Thyroid gland (tissue), 4 donors: ENCODE data around the gene CIAPIN1. TPM values are rescaled to one million over a fixed set of nuclear protein-coding genes. Genes with fewer than 3 reads are reported as not detected.

ENCODE experiments used
- DNase-seq, 2 donors: peaks; one replicate each; pipeline ENCODE4 v3.0.0-alpha.2; 2019
- H3K27ac ChIP-seq, 3 donors: fragments of 200-600 bp; sonication (generic); 1 replicate in 2 of 3; 2 replicates in 1 of 3; pipeline ENCODE4 v1.5.1; 2016 to 2019; ENCODE audit warnings: mild to moderate bottlenecking in 1 of 3, moderate library complexity in 1 of 3
- H3K27me3 ChIP-seq: fragments of 200-600 bp; sonication (generic); one replicate; pipeline ENCODE4 v1.5.1; 2019
- H3K36me3 ChIP-seq, 2 donors: fragments of 200-600 bp; sonication (generic); one replicate each; pipeline ENCODE4 v1.5.1; 2016 to 2019
- H3K4me1 ChIP-seq, 2 donors: fragments of 200-600 bp; sonication (generic); one replicate each; pipeline ENCODE4 v1.5.1; 2017 to 2019
- H3K4me3 ChIP-seq, 3 donors: fragments of 200-600 bp; sonication (generic); replicated peaks in 1 of 3; 1 replicate in 2 of 3; 2 replicates in 1 of 3; pipeline ENCODE4 v1.5.1; 2016; ENCODE audit warnings: mild to moderate bottlenecking in 1 of 3
- H3K9me3 ChIP-seq: fragments of 200-600 bp; sonication (generic); one replicate; pipeline ENCODE4 v1.5.1; 2017
- CTCF ChIP-seq, 6 experiments: fragments of 200-600 bp in 3 of 6; fragments of 450-650 bp in 3 of 6; sonication (generic) in 3 of 6; IDR thresholded peaks; one replicate each; pipeline ENCODE4 v1.5.1; 2016 to 2019; ENCODE audit warnings: antibody characterized with exemption in 6 of 6, mild to moderate bottlenecking in 2 of 6, inconsistent platforms in 1 of 6, moderate library complexity in 1 of 6
- POLR2A ChIP-seq, 2 donors: fragments of 450-650 bp; IDR thresholded peaks; one replicate each; pipeline ENCODE4 v1.6.1; 2017; ENCODE audit warnings: antibody characterized with exemption in 2 of 2, mild to moderate bottlenecking in 2 of 2, moderate library complexity in 1 of 2
- WGBS, 2 donors: methylation state at CpG; one replicate each; pipeline ENCODE4 v1.1.5; 2017; 5-methylcytosine and 5-hydroxymethylcytosine counted together
- intact Hi-C: fragments of 100-400 bp; cut with DNase I; formaldehyde crosslinking; loops from one replicate; pipeline ENCODE4 v1.15.1; 2023
- total RNA-seq, 4 donors: library from RNA; depleted of rRNA; stranded (reverse); fragments of >200 nt; gene quantifications; one replicate each; pipeline ENCODE4 v1.2.3, GENCODE V29; 2016

The CIAPIN1 gene
- total RNA-seq, 4 donors from 2014 or later, result 29.2 to 41.2 (median 35.5) TPM

DNA sequence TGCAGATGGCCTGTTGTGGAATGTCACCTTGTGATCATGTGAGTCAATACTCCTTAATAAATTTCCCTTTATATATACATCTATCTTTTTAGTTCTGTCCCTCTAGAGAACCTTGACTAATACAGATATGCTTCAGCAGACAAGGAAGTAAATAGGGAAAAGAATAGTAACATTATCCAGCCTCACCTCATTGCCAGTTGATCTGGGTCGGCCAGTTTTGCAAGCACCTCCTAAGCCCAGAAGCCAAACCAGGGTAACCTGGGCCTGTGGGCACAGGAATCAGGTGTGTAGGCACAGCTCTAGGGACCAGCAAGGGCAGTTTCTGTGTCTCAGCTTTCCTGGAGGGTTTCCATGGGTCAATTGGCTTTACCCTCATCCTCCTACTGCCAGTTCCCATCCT is 54.5 kb downstream of the CIAPIN1 start:
- Histone ChIP-seq H3K36me3 (no peaks in the 10 kb centered on the region), H3K27me3 (no peaks in the 10 kb centered on the region), H3K4me3 (no peak overlapping the region), H3K4me1 (peaks cover 0 to 4% of the 10 kb centered on the region in 2 donors), H3K9me3 (no peaks in the 10 kb centered on the region), H3K27ac (no peak overlapping the region)
- intact Hi-C loops, result no loop called here
- 89 to 96% methylated on average over 1 of the region's 1 CpG for WGBS, 2 donors
- TF ChIP-seq POLR2A (IDR thresholded peaks at IDR 0.05) (no peak), CTCF (IDR thresholded peaks at IDR 0.05) (no peak)
- no peak for DNase-seq

DNA sequence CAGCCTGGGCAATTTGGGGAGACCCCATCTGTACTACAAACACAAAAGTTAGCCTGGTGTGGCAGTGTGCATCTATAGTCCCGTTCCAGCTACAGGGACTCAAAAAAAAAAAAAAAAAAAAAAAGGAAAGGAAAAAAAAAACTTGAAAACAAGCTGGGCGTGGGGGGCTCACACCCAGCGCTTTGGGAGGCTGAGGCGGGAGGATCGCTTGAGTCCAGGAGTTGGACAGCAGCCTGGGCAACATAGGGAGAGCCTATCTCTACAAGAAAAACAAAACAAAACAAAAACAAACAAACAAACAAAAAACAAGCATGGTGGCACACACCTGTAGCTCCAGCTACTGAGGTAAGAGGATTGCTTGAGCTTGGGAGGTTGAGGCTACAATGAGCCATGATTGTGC is 55.5 kb downstream of the CIAPIN1 start:
- WGBS, 2 donors, result 89 to 94% methylated on average over 5 of the region's 5 CpGs
- H3K4me3 ChIP-seq, result no peak overlapping the region
- H3K27ac ChIP-seq, result no peak overlapping the region
- DNase-seq, result no peak
- peaks cover 0 to 4% of the 10 kb centered on the region in 2 donors for H3K4me1 ChIP-seq
- H3K27me3 ChIP-seq, result no peaks in the 10 kb centered on the region
- no peaks in the 10 kb centered on the region for H3K36me3 ChIP-seq
- intact Hi-C loops, result no loop called here
- H3K9me3 ChIP-seq, result no peaks in the 10 kb centered on the region
- TF ChIP-seq POLR2A (IDR thresholded peaks at IDR 0.05) (no peak), CTCF (IDR thresholded peaks at IDR 0.05) (no peak)

- Histone ChIP-seq H3K27me3 (no peaks in the 10 kb centered on the region), H3K4me1 (peaks cover 0 to 7% of the 10 kb centered on the region in 2 donors), H3K9me3 (no peaks in the 10 kb centered on the region), H3K36me3 (no peaks in the 10 kb centered on the region), H3K4me3 (no peak overlapping the region), H3K27ac (no peak overlapping the region)
- 78 to 85% methylated on average over 4 of the region's 4 CpGs for WGBS, 2 donors
- no peak for DNase-seq
- intact Hi-C loops, result no loop called here
- TF ChIP-seq CTCF (IDR thresholded peaks at IDR 0.05), result no peak
- no peak for TF ChIP-seq POLR2A (IDR thresholded peaks at IDR 0.05)
Observed at GRCh38 chr16:57391300-57391699, 55.9 kb downstream of the CIAPIN1 start.

DNA sequence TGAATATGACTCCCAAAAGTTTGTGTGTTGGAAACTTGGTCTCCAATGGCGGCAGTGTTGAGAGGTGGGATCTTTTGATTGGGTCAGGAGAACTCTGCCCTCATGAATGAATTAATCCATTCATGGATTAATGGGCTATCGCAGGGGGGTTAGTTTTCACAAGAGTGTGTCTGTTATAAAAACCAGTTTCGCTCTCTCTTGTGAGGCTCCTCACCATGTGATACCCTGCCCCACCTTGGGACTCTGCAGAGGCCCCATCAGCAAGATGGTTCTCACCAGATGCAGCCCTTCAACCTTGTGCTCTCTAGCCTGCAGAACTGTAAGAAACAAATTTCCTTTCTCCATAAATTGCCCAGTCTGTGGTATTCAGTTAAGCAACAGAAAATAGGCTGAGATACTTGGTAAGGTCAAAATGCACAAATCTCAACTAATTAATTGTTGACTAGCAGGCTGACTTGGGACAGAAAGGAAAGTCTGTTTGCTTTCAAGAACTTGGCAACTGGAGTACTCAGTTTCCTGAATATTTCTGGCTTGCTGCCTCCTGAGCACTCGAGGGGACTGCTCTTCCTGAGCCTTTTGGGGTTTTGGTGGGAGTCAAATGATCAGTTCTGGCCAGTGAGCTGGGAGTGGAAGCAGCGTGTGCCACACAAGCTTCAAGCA is 56.4 kb downstream of the CIAPIN1 start:
- 68 to 72% methylated on average over 5 of the region's 5 CpGs for WGBS, 2 donors
- Histone ChIP-seq H3K36me3 (no peaks in the 10 kb centered on the region), H3K4me1 (peaks cover 0 to 7% of the 10 kb centered on the region in 2 donors), H3K27me3 (no peaks in the 10 kb centered on the region), H3K27ac (no peak overlapping the region), H3K4me3 (no peak overlapping the region), H3K9me3 (no peaks in the 10 kb centered on the region)
- no peak for DNase-seq
- no peak for TF ChIP-seq POLR2A (IDR thresholded peaks at IDR 0.05)
- TF ChIP-seq CTCF (IDR thresholded peaks at IDR 0.05), result no peak
- intact Hi-C loops, result no loop called here

- intact Hi-C loops, result no loop called here
- no peaks in the 10 kb centered on the region for H3K27me3 ChIP-seq
- no peak overlapping the region for H3K27ac ChIP-seq
- peaks cover 0 to 11% of the 10 kb centered on the region in 2 donors for H3K4me1 ChIP-seq
- DNase-seq, result no peak
- no peaks in the 10 kb centered on the region for H3K9me3 ChIP-seq
- no peak for TF ChIP-seq CTCF (IDR thresholded peaks at IDR 0.05)
- TF ChIP-seq POLR2A (IDR thresholded peaks at IDR 0.05), result no peak
- no peak overlapping the region for H3K4me3 ChIP-seq
- H3K36me3 ChIP-seq, result no peaks in the 10 kb centered on the region
- 92% methylated on average over 3 of the region's 3 CpGs for WGBS, 2 donors
Observed at GRCh38 chr16:57389087-57389468, 58.1 kb downstream of the CIAPIN1 start.
